ENCODE data around the gene CDK2.

The CDK2 gene

DNA sequence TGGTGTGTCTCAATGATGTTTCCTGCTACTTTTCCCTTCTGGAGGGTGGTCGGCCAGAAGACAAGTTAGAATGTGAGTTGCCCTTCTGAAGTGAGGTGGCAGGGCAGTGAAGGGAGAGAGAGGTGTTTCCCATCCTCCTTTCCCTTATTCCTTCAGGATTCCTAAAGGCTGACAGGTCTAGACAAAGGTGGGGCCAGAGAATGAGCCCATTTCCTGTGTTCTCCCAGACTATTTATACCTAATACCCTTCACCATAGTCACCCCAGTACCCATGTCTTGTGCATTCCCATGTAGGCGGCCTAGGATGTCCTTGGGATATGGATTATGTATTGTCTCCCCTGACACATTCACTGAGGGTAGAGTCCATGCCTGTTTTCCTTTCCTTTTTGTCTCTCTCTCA lies 28.6 kb upstream of the CDK2 start:
- no peak for DNase-seq (ENCODE audit: low read depth, low spot score)

DNA sequence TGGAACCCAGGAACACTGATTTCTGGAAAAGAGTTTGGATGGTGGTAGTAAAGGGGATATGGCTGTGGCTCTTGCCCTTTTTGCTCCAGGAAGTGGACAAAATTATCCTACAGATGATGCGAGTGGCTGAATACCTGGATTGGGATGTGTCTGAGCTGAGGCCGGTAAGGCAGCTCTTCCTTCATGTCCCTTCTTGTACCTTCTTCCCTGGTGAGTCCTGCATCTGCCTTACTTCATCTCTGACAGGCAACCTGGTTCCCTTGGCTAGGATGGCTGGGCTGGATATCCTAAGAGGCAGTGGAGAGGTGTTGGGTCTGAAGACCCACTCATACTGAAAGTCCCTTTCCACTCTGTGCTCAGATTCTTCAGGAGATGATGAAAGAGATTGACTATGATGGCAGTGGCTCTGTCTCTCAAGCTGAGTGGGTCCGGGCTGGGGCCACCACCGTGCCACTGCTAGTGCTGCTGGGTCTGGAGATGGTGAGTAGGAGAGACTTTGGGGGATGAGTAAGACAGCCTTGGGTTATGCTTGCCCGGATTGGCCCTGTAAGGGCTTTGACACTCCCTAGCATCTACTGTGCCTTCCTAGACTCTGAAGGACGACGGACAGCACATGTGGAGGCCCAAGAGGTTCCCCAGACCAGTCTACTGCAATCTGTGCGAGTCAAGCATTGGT lies 27.7 kb upstream of the CDK2 start:
- no peak for DNase-seq (ENCODE audit: low read depth, low spot score)

DNA sequence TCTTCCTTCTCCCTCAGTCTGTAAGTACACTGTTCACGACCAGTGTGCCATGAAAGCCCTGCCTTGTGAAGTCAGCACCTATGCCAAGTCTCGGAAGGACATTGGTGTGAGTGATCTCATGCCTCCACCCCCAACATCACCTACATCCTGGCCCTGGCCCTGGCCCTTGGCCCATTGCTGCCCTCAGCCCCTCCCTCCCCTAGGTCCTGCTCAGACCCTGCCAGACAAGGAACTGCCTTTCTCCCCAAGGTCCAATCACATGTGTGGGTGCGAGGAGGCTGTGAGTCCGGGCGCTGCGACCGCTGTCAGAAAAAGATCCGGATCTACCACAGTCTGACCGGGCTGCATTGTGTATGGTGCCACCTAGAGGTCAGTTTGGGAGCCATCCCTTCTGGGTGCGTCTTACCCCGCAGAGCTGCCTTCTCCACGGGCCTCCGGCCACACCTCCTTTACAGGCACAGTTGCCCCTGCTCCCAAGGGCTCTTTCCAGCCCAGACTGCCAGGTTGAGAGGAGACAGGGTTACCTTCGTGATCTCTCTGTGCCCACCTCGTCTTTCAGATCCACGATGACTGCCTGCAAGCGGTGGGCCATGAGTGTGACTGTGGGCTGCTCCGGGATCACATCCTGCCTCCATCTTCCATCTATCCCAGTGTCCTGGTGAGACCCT lies 26.4 kb upstream of the CDK2 start:
- DNase-seq (ENCODE audit: low read depth, low spot score), result peak; percentile 93

DNA sequence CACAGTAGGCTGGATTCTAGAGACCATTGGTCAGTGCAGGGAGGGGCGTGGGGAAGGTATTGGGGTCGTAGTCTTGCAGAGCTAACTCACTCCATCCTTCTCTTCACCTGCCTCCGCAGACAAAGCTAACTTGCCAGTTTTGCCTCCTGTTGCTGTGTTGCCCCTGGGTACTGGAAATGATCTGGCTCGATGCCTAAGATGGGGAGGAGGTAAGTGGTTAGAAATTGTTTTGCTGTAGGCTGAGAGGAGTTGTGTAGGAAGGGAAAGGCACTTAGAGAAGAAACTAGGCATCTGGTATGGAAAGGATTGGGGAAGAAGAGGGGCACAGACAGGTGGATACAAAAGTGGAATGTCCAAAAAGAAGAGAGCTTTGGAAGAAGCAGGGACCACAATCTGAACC lies 24.6 kb upstream of the CDK2 start:
- DNase-seq (ENCODE audit: low read depth, low spot score), result no peak

DNA sequence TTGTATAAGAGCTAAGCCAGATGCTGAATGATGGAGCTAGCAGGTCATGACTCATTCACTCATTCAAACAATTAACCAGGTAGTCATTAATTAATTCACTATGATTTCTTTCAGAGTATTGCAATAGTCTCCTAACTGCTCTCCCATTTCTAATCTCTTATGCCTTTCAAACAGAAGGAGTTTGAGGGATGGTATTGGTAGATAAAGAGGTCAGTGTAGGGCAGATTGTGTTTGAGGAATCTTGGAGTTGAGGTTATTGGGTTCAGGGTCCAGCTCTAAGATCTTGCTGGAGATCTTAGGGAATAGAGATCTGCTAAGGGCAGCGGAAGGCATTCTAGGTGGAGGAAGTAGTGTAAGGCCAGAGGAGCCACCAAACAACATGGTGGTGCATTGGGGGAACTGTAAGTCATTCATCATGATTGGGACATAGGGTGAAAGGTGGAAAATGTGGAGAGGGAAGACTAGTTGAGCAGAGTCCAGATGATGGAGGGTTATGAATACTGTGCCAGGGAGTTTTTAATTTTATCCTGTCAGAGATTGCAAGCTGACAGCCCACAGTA lies 24.0 kb upstream of the CDK2 start:
- DNase-seq (ENCODE audit: low read depth, low spot score), result no peak

DNA sequence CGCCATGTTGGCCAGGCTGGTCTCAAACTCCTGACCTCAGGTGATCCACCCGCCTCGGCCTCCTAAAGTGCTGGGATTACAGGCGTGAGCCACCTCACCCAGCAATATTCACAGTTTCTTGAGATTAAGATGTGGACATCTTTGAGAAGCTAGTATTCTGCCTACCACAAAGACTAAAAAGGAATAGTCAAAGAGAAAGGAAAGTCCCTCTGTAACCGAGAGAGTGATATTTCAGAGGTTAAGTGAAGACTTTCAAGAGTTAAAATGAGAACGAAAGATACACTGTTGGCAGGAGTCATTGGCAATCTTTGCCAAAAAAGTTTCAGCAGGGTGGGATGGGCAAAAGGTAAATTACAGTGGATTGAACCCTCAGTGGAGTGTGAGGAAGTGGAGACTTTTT lies 20.1 kb upstream of the CDK2 start:
- no peak for DNase-seq (ENCODE audit: low read depth, low spot score)

DNA sequence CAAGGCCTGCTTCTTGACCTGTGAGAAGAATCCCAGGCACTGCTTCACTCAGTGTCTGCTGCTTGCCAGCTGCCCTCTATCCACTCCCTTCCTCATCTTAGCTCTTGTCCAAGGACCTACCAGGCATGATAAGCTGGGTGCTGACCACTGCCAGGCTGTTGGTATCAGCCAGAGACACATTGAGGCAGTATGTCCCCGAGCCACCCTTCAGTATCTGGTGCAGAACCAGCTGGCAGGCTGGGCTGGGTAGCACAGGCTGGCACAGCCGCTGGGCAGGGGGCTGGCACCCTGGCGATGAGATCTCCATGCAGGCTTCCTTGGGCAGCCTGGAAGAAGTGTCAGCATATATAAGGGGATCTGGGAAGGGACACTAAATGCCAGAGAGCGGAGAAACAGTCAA lies 11.3 kb upstream of the CDK2 start:
- DNase-seq (ENCODE audit: low read depth, low spot score), result no peak

DNA sequence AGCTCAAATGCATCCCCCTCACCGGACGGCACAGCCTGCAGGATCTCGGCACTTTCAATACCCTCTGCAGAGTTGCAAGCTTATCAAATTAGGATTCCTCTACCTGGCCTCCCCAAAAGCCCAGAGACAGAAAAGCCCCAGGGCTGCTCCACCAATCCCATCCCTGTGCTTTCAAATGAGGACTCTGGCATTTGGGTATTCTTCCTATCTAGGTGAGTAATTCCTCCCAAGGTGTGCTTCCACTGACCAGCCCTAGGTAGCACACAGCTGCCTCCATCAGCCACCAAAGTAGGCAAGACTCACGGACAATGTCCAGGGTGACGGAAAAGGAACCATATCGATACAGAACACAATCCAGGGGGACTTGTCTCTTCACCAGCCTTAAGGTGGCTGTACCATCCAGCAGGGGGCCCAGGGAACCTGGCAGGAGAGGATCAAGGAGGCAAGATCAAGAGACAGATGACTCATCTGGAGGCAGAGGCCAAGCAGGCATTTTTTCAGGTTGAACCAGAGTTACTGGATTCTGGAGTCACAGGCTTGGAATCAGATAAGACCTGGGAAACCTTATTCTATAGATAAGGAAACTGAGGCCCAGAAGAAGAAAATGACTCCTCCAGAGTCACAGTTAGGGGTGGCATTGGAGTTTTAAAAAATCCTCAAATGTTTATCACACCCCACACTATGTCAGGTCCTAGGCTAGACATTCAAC lies 10.7 kb upstream of the CDK2 start:
- DNase-seq (ENCODE audit: low read depth, low spot score), result peak; percentile 76

DNA sequence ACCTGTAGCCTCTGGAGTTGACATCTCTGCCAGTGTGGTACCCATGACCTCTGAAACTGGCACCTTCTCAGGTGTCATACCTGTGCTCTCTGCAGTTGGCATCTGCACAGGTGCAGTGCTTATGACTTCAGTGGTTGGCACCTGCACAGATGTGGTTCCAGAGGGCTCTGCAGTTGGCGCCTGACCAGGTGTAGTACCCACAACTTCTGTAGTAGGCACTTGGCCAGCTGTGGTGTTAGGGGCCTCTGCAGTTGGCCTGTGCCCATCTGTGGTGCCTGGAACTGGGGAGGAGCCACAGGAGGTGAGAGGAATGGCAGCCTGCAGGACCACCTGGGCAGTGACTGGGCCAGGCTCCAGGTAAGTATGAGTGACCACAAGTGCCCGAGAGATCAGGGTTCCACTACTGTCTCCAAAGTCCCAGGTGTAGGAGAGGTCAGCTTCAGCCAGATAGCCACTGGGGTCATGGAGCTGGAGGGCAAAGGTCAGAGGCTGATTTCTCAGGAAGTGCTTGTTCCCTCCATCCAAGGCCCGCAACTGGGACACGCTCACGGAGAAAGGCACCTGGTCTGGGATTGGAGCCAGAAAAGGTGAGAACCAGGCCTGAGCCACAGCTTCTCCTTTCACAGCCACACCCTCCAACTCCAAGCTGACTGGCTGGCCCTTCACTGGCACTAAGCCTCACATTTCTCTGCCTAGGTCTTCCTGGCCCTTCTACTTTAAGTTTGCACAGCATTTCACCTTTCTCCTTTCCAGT lies 9.3 kb upstream of the CDK2 start:
- no peak for DNase-seq (ENCODE audit: low read depth, low spot score)

DNA sequence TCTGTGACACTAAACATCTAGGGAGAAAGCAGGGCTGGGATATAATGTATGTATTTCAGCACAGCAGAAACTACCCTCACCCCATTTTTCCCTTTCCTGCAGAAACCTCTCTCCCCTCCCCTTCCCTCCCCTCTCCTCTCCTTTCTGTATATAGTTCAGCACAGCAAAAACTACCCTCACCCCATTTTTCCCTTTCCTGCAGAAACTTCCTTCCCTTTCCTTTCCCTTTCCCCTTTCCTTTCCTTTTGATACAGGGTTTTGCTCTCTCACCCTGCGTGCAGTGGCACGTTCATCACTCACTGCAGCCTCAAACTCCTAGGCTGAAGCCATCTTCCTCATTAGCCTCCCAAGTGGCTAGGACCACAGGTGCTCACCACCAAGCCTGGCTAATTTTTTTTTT lies 2.9 kb upstream of the CDK2 start:
- DNase-seq (ENCODE audit: low read depth, low spot score), result no peak

DNA sequence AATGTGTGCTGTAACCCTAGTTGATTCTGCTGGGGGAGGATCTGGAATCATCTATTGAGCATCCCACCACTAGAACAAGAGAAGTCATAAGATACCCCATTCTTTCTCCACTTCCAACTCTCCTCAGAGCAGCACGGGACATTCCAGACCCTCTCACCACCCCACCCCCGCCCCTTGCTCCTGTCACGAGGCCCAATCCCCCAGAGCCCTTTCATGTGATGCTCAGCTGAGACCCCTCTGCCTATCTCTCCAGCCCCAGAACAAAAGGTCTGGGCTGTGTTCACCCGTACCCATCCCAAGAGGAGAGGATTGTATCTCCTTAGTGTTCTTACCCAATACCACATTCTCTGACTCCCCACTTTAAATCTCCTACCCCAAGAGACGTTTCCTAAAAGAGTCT lies 1.4 kb upstream of the CDK2 start:
- no peak for DNase-seq (ENCODE audit: low read depth, low spot score)

DNA sequence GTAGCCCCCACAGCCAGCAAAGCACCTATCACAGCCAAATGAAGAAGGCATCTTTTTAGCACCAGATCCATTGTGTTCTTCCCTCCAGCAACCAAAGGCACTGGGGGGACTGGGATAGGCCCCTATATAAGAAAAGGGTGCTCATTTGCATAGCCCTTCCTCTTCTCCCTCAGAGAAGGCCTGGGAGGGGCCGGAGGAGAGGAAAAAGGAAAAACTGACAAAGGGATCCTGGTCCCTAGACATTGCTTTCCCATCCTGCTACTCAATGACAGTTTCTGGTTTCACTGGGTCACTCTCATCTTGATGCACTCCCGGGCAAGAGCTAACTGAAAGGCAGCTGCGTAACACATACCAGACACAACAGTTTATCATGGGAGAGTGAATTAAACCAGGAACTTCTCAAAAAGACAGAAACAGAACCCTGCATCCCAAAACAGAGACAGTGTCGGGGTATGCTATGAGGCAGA lies 656 bp upstream of the CDK2 start, which contains the start of gene PMEL:
Gene PMEL, minus strand, starts transcription at position 102 of the 467 bp plus-strand sequence. Its CDS starts 31 bp downstream, at position 71.
- no peak for DNase-seq (ENCODE audit: low read depth, low spot score)

DNA sequence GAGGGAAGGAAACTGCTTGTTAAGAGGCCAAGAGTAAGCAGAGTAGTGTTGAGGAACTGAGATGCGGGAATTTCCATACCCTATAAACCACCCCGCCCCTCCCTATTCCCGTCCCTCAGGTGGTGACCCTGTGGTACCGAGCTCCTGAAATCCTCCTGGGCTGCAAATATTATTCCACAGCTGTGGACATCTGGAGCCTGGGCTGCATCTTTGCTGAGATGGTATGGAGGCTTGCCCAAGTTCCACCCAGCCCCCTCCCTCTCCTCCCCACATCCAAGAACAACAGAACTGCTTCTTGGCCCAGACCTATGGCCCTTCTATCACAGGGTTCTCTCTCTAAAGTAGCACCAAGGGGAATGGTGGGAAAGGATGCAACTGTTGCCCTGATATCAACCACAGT lies 2.7 kb downstream of the CDK2 start:
- no peak for DNase-seq (ENCODE audit: low read depth, low spot score)

DNA sequence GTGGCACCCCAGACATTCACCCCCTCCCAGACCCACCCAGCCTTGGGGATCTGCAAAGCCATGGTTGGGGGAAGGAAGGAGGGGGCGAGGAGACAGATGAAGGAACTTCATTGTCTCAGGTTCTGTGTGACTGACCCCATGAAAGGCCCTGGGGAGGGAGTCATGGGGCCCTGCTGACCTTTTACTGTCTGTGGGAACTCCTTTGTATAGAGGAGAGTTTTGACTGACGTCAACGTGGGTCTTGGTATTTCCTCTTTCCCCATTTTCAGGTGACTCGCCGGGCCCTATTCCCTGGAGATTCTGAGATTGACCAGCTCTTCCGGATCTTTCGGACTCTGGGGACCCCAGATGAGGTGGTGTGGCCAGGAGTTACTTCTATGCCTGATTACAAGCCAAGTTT lies 4.1 kb downstream of the CDK2 start:
- DNase-seq (ENCODE audit: low read depth, low spot score), result no peak

DNA sequence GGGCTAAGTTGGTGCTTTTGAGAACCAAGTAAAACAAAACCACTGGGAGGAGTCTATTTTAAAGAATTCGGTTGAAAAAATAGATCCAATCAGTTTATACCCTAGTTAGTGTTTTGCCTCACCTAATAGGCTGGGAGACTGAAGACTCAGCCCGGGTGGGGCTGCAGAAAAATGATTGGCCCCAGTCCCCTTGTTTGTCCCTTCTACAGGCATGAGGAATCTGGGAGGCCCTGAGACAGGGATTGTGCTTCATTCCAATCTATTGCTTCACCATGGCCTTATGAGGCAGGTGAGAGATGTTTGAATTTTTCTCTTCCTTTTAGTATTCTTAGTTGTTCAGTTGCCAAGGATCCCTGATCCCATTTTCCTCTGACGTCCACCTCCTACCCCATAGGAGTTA lies 5.4 kb downstream of the CDK2 start:
- peak; percentile 56 for DNase-seq (ENCODE audit: low read depth, low spot score)

DNA sequence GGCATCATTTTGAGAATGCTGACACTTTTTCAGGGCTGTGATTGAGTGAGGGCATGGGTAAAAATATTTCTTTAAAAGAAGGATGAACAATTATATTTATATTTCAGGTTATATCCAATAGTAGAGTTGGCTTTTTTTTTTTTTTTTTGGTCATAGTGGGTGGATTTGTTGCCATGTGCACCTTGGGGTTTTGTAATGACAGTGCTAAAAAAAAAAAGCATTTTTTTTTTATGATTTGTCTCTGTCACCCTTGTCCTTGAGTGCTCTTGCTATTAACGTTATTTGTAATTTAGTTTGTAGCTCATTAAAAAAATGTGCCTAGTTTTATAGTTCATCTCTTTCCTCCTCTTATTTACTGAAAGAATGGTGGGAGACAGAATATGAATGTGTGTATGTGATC lies 5.8 kb downstream of the CDK2 start:
- DNase-seq (ENCODE audit: low read depth, low spot score), result no peak

DNA sequence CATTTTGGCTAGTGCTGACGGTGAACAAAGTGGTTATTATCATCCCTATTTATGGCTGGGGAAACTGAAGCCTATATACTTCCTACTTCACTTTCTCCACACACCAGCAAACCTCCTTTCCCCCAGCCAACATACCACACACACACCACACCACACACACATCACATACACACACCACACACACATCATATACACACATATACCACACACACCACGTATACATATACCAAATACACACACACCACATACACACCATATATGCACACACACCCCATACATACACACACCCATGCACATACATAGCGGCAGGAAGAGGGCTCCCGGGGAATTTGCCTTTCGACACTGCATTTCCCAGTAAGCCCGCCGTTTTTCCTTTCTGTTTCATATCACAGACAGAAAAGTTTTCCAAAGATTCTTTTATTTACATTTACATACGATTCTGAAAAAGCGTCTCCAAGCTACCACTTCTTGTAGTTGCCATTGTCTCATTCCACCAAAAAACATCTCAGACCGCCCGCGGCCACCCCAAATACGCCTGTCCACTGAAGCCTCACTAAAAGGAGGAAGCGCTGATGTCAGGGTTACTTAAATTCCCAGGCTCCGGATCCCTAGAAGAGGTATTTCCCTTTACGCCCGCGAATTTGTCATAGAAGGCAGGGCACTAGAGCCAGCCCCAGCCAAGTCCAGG lies 6.4 kb downstream of the CDK2 start:
- DNase-seq (ENCODE audit: low read depth, low spot score), result no peak

DNA sequence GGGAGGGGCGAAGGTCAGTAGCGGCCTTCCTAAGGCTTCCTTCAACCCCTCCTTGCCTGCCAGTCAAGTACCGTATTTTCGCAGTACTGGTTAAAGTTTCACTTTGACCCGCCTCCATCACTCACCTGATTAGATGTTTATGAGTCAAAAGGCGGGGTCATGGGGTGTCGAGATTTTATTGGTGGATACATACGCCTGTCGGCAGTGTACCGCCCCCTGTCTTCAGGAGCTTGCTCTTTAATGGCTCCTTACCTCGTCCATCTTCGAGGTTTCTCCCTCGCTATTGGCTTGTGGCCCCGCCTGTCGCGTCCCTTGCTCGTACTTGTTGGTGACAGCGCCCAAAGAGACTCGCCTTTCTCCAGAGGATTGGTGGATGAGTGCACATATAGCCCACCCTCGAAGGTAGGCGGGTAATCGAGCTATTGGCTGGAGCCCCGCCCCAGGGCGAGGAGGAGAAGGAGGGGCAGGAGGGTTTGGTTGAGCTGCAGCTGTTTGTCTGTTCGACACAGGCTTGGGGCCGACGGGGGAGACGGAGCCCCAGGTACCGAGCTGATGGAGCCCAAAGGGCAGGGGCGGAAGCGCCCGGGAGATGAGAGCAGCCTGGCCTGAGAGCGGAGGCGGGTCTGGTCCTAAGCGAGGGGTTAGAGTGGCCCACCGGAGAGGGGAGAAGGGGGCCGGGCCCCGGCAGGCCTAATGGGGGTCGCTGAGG lies 7.1 kb downstream of the CDK2 start, which contains the start of gene RAB5B:
Gene RAB5B, plus strand, starts transcription at position 480 of the 709 bp plus-strand sequence. CDS start 12,883 bp downstream, outside the sequence.
- DNase-seq (ENCODE audit: low read depth, low spot score), result peak; percentile 100

DNA sequence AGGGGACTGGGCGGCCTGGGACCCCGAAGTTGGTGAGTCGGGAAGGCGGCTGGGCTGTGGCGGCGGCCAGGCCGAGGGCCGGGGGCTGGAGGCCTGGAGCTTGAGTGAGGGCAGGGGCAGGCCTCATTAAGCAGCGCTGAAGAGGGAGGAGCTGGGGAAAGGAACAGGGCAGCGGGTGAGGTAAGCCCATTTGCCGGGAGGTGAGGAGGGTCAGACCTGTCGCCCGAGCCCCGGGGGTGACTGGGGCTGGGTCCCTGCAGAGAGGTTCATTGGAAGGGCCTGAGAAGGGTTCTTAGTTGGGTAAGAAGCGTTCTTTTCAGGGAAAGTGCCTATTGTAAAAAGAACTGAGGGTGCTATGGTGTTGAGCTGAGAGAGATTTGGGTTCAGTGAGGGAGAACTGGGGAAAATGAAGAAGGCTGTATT lies 7.7 kb downstream of the CDK2 start:
- DNase-seq (ENCODE audit: low read depth, low spot score), result peak; percentile 75

DNA sequence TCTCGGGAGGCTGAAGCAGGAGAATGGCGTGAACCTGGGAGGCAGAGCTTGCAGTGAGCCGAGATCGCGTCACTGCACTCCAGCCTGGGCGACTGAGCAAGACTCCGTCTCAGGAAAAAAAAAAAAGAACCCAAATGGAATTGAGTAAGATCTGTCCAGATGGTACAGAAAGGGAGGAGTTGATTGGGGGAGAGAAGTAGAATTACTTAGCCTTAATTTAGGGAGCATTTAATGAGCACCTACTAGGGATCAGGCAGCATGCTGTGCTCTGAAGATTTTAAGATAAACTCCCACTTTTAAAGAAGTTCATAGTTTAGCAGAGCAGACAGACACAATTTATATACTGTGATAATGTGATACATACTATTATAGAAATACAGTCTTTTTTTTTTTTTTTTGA lies 11.8 kb downstream of the CDK2 start:
- no peak for DNase-seq (ENCODE audit: low read depth, low spot score)

Measured in astrocyte of the hippocampus (primary cell).